Esophagus mucosa (tissue), 1 donor: Measurements from ENCODE around the gene INHBB. TPM values are rescaled to one million over a fixed set of nuclear protein-coding genes. Genes with fewer than 3 reads are reported as not detected.

Experiments
- ATAC-seq: fragments of 200-7000 bp; cut with Tn5 transposase; one replicate; pipeline ENCODE4 v1.9.1; 2020
- total RNA-seq: library from RNA; stranded (reverse); gene quantifications from one replicate; pipeline ENCODE4 v1.2.4, GENCODE V29; 2023
- donor health status: DM: yes; HTN: yes; CAD: no.

INHBB gene
- total RNA-seq, 1 donor from 2014 or later: 0.72 TPM

DNA sequence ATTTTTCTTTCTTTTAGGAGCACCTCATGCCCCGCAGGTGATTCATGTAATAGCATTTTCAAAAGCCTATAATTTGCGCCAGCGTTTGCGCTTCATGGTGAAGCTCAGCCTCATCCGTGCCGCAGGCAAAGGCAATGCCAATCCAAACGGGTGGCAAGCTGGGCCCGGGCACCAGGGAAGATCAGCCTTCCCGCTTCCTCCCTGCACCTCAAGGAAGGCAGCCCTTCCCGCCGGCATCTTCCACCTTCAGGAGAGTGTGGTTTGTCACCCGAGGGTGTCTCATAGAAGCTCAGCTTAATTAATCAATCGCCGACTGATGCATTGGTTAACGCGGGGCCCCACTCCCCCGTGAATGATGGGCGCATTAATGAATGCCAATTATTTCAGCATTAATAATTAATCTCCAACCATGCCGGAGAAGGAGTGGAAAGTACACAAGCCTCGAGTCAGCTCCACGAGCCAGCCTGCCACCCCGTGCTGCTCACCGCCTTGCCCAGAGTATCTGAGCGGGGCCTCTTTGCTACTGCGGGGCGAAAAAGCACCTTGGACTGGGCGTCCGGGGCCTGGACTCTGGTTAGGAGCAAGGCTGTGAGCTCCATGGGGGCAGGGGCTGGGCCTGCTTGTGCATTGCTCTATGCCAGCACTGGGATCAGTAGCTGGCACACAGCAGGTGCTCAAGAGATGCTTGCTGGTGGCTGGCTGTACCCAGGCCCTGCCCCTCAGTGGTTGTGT, 13.0 kb downstream of the INHBB start:
- ATAC-seq: no peak

GRCh38 chr2:120360307-120360855, 14.4 kb downstream of the INHBB start:
- peak; percentile 13 for ATAC-seq

DNA sequence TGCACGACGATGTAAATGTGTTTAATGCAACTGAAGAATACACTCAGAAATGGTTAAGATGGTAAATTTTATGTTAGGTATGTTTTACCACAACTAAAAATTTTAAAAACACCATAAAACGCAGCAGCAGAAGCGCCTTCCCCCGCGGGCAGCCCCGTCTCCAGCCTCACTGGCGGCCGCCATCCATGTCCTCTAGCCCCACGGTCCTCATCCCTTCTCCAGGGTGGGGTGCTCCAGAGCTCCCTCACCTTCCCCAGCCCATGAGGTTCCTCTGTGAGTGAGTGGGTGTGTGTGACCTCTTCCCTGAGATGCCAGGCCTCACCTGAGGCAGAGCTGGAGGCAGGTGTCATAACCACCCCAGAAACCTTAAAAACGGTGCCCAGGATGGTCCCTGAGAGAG, 17.0 kb downstream of the INHBB start:
- no peak for ATAC-seq

- no peak for ATAC-seq
Measured at GRCh38 chr2:120365236-120365793, 19.4 kb downstream of the INHBB start.

- ATAC-seq: no peak
Measured at GRCh38 chr2:120366698-120367097, 20.8 kb downstream of the INHBB start.

DNA sequence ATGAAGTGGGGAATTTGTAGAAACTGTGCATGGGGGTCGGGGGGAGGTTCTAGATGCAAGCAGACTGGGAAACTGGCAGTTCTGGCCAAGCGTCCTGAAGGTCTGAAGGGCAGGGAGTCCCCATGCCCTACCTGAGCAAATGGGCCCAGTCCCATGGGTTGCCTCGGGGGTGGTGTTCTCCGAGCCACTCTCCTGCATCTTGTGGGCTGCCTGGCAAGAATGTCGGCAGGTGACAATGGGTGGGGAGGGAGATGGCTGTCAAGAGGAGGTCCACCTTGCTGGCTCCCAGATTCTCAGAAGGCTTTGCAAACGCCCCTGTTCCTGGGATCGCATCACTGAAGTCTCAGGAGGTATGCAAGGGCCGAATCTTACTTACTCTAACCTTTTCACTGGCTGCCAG, 21.3 kb downstream of the INHBB start:
- no peak for ATAC-seq

- ATAC-seq: no peak
Measured at GRCh38 chr2:120367649-120368048, 21.7 kb downstream of the INHBB start.

GRCh38 chr2:120368086-120368485, 22.1 kb downstream of the INHBB start:
- no peak for ATAC-seq

DNA sequence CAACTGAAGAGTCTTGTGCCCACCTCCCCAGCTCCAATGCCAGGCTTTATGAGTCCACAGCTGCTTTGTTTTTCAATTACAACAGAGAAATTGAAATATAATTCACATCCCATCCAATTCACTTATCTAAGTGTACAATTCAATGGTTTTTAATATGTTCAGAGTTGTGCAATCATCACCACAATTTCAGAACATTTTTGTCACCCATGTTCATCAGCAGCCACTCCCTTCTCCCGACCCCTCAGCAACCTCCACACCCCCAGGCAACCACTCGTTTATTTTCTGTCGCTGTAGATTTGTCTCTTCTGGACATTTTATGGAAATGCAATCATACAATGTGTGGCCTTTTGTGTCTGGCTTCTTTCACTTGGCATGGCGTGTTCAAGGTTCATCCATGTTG, 23.3 kb downstream of the INHBB start:
- no peak for ATAC-seq

DNA sequence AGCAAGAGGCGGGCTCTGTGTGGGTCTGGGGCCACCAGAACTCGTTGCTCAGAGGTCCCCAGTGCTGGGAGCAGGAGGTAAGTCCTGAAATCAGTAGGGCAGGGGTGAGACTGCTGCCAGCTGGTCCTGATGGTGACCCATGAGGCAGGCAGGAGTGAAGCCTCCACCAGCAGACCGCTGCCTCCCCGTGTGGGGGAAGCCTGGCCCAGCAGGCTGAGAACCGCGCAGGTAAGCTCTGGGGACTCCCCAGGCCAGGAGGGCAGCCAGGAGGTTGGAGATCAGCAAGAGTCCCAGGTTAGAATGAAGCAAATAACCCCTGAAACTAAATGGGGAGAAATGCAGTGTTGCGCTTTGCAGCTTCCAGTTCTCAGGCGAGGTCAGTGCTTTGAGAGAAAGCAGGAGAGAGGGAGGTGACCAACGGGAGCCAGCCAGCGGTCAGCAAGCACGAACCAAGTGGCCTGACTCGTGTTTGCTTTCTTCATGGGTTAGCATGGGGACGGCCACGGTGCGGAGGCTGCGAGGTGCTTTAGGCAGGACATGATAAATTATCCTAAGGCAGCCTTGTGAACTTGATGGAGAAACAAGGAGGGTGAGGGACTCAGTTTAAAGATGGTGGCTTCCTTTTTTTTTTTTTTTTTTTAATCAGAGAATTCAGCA, 26.2 kb downstream of the INHBB start:
- ATAC-seq: no peak

GRCh38 chr2:120372816-120373215, 26.9 kb downstream of the INHBB start:
- no peak for ATAC-seq

GRCh38 chr2:120373424-120373823, 27.5 kb downstream of the INHBB start:
- ATAC-seq: no peak

- no peak for ATAC-seq
Measured at GRCh38 chr2:120374821-120375220, 28.9 kb downstream of the INHBB start.

DNA sequence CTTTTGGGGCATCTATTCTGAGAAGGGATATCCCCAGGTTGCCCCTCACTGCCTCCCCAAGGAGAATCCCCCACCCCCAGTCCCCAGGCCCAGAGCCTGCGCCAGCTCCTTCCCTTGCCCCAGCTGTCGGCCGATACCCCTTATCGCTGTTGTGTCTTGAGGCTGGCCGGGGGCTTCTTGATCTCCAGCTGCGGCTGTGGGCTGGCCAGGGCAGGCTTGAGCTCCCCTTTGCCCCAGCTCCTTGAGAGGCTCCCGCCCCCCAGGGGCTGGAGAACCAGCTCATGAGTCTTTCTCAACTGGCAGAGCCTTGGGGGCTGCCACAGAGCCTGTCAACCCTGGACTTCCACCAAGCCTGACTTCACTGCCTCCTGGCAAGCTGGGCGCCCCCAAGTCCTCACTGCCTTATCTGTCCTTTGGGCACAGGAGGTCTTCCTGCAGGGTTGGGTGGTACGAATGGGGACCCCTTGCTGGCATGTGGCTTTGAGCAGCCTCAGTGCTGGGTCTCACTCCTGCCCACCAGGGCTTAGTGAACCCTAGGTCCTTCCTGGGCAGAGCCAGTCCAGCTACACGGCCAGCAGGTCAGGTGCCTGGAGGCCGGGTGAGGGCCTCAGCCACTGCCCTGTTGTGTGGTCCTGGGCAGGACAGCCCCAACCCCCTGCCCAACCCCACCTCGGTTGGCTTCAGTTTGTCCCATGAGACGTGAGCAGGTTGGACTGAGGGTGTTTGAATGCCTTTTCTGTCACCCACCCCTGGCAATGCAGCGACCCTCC, 29.5 kb downstream of the INHBB start:
- ATAC-seq: no peak

DNA sequence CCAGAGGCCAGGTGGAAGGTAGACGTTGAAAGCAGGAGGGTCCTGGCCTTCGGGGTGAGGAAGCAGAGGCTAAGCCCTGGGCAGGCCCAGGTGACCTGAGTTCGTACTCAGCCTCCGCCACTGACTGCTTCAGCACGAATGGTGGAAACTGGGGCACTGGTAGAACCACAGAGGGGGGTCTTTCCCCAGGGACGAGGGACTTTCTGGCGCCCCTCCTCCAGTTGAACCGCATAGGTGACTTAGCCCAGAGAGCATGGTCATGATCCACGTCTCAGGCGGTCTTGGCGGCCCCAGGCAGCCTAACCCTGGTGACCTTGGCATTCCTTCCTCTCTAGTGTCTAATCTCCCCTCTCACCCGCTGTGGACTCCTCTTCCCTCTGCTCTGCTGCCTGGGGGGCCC, 30.2 kb downstream of the INHBB start:
- ATAC-seq: no peak

- ATAC-seq: no peak
Measured at GRCh38 chr2:120376679-120377640, 31.0 kb downstream of the INHBB start.

DNA sequence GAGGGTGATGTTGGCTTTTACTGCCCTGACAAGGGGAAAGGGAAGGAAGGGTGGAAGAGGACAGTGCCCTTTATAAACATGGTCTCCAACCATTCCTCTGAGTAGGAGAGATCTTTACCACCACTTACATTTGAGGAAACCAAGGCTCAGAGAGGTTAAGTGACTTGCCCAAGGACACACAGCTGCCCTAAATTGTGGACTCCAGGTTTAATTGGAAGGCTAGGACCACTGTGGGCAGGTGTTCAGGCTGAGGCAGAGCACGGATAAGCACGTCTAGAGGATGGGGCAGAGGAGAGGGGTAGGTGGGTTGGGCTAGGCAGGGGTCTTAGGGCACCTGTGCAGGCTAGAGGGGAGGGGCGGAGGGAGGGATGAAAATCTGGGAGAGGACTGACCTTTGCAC, 32.7 kb downstream of the INHBB start:
- no peak for ATAC-seq

DNA sequence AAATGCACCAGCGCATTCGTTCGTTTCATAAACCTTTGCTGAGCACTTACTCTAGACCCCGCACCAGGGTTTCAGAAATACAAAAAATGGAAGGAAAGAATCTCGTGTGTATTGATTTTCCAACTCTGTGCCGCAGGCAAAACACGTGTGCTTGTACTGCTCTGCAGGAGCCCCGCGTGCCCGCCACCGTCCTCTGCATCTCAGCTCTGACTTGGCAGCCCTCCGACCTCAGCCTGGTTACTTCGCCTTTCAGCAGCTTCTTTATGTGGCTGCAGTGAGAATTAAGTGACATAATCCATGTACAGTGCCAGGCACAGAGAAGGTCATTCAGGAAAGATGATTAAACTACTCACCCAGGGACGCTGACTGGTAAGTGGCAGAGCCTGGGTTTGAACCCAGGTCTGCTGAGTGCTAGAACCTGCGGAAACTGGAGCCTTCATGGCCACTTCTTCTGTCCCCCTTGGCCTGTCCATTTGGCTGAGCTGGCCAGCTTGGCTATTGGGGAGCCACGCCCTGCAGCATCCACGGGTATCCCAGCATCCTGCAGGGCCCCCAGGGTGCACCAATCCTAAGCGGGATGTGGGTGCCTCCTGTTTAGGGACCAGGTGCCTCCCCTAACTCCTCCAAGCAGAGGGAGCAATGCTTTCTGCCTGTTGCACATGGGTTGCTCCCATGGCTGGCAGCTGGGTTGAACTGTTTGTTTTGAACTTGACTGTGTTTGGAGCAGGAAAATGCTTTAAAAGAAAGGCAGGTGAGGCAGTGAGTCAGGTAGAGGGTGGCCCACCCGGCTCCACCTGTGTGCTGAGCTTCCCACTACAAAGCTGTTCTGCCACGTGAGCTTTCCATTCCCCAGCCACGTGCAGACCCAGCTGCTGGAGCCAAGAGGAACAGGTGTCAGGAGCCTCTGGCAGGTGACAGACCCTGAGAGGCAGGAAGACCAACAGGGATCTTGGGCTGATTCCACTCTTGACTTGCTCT, 34.3 kb downstream of the INHBB start:
- ATAC-seq: no peak

DNA sequence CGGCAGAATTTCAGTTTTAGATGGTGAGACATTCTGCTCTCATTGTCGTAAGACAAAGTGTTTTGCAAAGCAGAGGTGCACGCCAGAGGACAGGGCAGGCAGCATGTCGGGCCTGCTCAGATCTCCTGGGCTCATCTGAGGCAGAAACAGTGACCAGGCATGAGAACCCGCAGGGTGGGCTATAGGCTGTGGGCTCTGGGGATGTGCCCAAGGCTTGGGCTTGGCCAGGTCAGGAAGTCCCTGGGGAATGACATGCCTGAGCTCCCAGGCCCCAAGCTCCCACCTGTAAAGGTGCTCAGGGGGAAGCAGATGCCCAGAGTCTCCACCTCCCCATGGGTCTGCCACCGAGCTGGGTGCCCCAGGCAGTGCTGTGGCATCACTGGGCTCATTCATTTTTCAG, 35.3 kb downstream of the INHBB start:
- ATAC-seq: no peak

DNA sequence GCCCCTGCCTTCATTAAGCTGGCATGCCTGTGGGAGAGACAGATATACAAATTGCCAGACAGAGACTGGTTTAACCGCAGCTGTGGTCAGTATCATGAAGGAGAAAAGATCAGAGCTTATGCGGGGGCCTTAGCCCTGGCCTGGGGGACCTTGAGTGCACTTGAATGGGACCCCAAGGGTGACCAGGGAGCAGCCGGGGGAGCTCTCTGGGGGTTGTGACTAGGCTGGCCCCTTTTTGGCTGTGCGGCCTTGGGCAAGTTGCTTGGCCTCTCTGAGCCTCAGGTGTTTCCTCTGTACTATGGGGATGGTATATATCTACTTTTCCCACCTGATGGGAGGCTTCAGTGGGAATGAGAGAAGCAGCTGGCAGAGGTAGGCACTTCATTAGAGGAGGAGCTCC, 35.7 kb downstream of the INHBB start:
- ATAC-seq: no peak
